HUES6 (cell line): ENCODE data around the gene TEDDM1.
"Not testable (repeated sequence)": the region's sequence is repeated elsewhere in the genome, so short reads cannot be mapped to it uniquely, and the experiment has no call there.

Experiments used
- H3K27ac ChIP-seq: 2 replicates; pipeline ENCODE4 v1.7.0; 2013; ENCODE audit warnings: low read depth, mild to moderate bottlenecking, low read length, inconsistent platforms
- H3K27me3 ChIP-seq: 2 replicates; pipeline ENCODE4 v1.6.1; 2013; ENCODE audit warnings: low read length; ENCODE audit not compliant: control insufficient read depth, insufficient read depth
- H3K36me3 ChIP-seq: 2 replicates; pipeline ENCODE4 v1.6.1; 2013; ENCODE audit warnings: low read length; ENCODE audit not compliant: control insufficient read depth, insufficient read depth
- H3K4me1 ChIP-seq: 2 replicates; pipeline ENCODE4 v1.6.1; 2013; ENCODE audit warnings: low read length; ENCODE audit not compliant: control insufficient read depth, insufficient read depth
- H3K4me3 ChIP-seq: 2 replicates; pipeline ENCODE4 v1.5.1; 2013; ENCODE audit warnings: low read depth, low read length
- H3K9ac ChIP-seq: one replicate; pipeline ENCODE4 v1.6.1; 2013; ENCODE audit warnings: mild to moderate bottlenecking, low read length
- H3K9me3 ChIP-seq: 2 replicates; pipeline ENCODE4 v1.6.1; 2013; ENCODE audit warnings: low read depth, low read length; ENCODE audit not compliant: control insufficient read depth, insufficient read depth

The TEDDM1 gene

GRCh38 chr1:182388392-182389134, 11.9 kb downstream of the TEDDM1 start:
- no peaks in the 10 kb centered on the region for H3K27me3 ChIP-seq
- peaks cover 7% of the 10 kb centered on the region for H3K4me1 ChIP-seq
- peak overlapping the region; percentile 94 for H3K4me3 ChIP-seq
- no peak overlapping the region for H3K27ac ChIP-seq
- H3K9me3 ChIP-seq = no peaks in the 10 kb centered on the region
- no peak overlapping the region for H3K9ac ChIP-seq
- peaks cover 67% of the 10 kb centered on the region for H3K36me3 ChIP-seq

- Histone ChIP-seq H3K27ac (no peak overlapping the region), H3K4me3 (no peak overlapping the region), H3K27me3 (no peaks in the 10 kb centered on the region), H3K36me3 (peaks cover 77% of the 10 kb centered on the region), H3K9me3 (no peaks in the 10 kb centered on the region), H3K9ac (no peak overlapping the region), H3K4me1 (peaks cover under 1% of the 10 kb centered on the region)
Measured at GRCh38 chr1:182387566-182387965, 12.9 kb downstream of the TEDDM1 start.

DNA sequence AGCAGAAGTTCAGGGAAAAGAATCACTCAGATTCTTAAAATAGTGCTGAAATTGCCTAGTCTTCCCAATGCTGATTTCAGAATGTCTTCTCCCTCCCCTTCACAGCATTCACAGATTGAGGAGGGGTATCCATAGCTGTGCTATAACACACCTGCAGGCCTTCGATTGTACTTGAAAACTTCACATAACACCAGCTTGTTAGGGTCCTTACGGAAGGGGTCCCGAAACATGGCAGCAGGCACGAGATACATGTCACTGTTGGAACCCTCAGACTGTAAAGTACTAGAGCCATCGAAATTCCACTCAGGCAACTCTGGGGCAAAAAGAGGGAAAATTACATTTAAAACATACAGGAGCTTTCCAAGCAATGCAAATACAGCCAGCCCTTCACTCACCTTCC, 13.5 kb downstream of the TEDDM1 start:
- Histone ChIP-seq H3K4me1 (no peaks in the 10 kb centered on the region), H3K4me3 (no peak overlapping the region), H3K9ac (no peak overlapping the region), H3K36me3 (peaks cover 83% of the 10 kb centered on the region), H3K27me3 (no peaks in the 10 kb centered on the region), H3K9me3 (no peaks in the 10 kb centered on the region), H3K27ac (no peak overlapping the region)

DNA sequence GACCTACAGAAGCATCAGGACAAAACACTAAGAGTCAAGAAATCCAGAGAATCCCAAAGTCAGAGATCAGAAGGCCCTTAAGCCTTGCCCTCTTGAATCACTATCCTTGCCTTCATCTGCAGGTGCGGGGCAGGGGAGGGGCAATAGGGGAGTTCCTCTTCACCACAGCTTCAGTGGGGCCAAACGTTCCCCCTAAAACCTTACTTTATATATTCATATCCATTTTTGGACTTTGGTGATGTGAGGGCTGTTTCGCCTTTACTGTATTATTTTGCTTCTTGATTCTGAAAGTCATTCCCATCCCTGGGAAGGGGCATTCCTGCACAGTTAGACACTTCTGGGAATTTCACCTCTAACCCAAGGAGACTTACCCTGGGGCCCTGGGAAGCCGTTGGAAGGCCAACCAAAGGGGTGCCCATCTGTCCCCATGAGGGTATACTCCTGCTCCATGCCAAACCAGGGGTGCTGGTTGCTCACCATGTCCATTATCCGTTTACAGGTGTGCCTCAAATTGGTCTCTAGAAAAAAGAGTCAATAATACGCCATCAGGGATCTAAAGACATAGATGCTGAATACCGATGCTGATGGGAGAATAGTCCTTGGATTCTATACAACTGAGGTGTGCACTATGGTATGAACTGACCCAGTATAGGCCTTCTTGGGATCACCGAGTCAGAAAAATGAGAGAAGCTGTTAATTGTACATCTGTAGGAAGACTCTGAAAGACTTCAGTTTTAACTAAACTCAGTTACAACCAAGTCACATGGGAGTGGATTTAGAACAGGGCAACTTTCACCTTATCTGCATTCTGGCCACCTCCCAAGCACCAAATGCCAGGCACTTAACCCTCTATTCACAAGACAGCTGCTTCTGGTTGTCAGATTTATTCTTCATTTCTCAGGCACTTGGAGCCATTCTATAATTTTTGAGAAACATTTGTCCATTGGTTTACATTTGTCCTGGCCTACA, 14.3 kb downstream of the TEDDM1 start:
- H3K27me3 ChIP-seq = no peaks in the 10 kb centered on the region
- peaks cover 91% of the 10 kb centered on the region for H3K36me3 ChIP-seq
- H3K4me3 ChIP-seq = no peak overlapping the region
- H3K9me3 ChIP-seq = no peaks in the 10 kb centered on the region
- H3K9ac ChIP-seq = no peak overlapping the region
- no peak overlapping the region for H3K27ac ChIP-seq
- H3K4me1 ChIP-seq = no peaks in the 10 kb centered on the region

DNA sequence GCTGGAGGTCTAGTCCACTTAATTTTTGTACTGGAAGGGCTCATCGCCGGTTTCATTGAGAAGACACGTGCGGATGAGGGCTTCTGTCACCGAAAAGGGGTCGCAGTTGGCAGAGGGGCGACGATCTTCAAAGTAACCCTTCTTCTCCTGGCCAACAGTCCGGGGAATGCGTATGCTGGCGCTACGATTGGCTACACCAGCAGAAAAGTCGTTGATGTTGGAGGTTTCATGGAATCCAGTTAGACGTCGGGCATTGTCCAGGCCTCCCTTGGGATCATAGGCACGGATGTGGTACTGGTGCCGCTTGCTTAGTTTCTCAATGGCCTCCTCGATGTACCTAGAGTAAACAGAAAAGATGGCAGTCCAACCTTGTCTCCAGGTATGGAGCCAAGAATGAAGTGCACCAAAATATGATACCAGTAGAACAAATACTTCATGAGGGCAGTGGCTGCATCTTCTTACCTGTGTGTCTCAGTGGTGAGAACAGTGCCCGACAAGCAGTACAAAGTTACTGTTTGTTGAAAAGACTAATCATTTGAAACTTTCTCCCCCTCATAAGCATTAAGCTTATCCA, 16.0 kb downstream of the TEDDM1 start:
- H3K9me3 ChIP-seq = no peaks in the 10 kb centered on the region
- no peak overlapping the region for H3K4me3 ChIP-seq
- H3K27me3 ChIP-seq = no peaks in the 10 kb centered on the region
- no peak overlapping the region for H3K27ac ChIP-seq
- peaks cover 82% of the 10 kb centered on the region for H3K36me3 ChIP-seq
- no peaks in the 10 kb centered on the region for H3K4me1 ChIP-seq
- no peak overlapping the region for H3K9ac ChIP-seq

- peaks cover 78% of the 10 kb centered on the region for H3K36me3 ChIP-seq
- H3K27me3 ChIP-seq = no peaks in the 10 kb centered on the region
- H3K4me1 ChIP-seq = no peaks in the 10 kb centered on the region
- H3K4me3 ChIP-seq = no peak overlapping the region
- H3K9me3 ChIP-seq = no peaks in the 10 kb centered on the region
- H3K9ac ChIP-seq = no peak overlapping the region
- no peak overlapping the region for H3K27ac ChIP-seq
Measured at GRCh38 chr1:182383934-182384333, 16.5 kb downstream of the TEDDM1 start.

DNA sequence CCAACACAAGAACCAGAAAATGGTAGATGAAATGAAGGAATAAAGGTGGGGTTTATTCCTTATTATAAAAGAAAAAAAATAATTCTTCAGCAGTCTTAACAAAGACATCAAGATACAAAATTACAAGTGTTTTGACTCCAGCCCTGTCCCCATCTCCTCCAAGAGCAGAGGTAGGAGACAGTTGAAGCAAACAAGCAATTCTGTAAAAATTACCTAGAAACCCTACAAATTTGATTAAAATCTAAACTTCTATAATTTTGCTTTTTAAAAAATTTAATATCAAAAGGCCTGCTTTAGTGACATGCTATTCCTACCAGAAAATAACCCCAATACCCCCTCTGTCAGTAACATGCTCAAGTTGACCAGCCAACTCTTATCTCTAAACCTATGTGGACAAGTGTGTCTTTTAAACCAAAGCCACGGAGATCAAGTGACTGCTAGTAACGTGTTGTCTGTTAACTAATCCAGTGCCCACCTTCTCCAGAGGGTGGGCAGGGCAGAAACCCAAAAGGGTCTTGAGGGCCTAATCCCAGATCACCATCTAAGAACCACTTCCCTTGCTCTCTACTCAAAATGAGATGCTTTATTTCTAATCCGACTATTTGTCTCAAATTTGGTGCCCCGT, 17.3 kb downstream of the TEDDM1 start:
- Histone ChIP-seq H3K36me3 (peaks cover 70% of the 10 kb centered on the region), H3K27me3 (no peaks in the 10 kb centered on the region), H3K27ac (no peak overlapping the region), H3K9me3 (no peaks in the 10 kb centered on the region), H3K9ac (no peak overlapping the region), H3K4me3 (no peak overlapping the region), H3K4me1 (no peaks in the 10 kb centered on the region)

GRCh38 chr1:182381962-182382819, 18.3 kb downstream of the TEDDM1 start:
- H3K27me3 ChIP-seq = no peaks in the 10 kb centered on the region
- H3K4me1 ChIP-seq = no peaks in the 10 kb centered on the region
- H3K4me3 ChIP-seq = no peak overlapping the region
- H3K9me3 ChIP-seq = no peaks in the 10 kb centered on the region
- H3K36me3 ChIP-seq = peaks cover 60% of the 10 kb centered on the region
- H3K27ac ChIP-seq = no peak overlapping the region
- no peak overlapping the region for H3K9ac ChIP-seq

DNA sequence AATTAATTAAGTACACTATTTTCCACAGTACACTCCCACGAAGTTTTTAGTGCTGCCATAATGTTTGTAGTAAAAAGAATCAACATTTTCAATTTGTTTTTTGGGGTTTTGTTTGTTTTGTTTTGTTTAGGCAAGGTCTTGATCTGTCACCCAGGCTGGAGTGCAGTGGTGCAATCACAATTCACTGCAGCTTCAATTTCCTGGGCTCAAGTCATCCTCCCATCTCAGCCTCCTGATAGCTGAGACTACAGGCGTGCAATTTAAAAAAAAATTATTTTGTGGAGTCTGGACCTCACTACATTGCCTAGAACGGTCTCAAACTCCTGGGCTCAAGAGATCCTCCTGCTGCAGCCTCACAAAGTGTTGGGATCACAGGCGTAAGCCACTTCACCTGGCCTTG, 20.3 kb downstream of the TEDDM1 start:
- H3K27ac ChIP-seq = no peak overlapping the region
- no peaks in the 10 kb centered on the region for H3K9me3 ChIP-seq
- H3K27me3 ChIP-seq = no peaks in the 10 kb centered on the region
- H3K4me1 ChIP-seq = no peaks in the 10 kb centered on the region
- no peak overlapping the region for H3K4me3 ChIP-seq
- H3K36me3 ChIP-seq = peaks cover 40% of the 10 kb centered on the region
- no peak overlapping the region for H3K9ac ChIP-seq

- not testable (repeated sequence) for H3K27me3 ChIP-seq
Measured at GRCh38 chr1:182379781-182380180, 20.7 kb downstream of the TEDDM1 start.

More at GRCh38 chr1:182379781-182380180, 20.7 kb downstream of the TEDDM1 start:
- not testable (repeated sequence) for H3K4me3 ChIP-seq, H3K4me1 ChIP-seq, H3K27ac ChIP-seq, H3K9ac ChIP-seq, H3K9me3 ChIP-seq
- H3K36me3 ChIP-seq = peaks cover 37% of the 10 kb centered on the region
